Transverse colon (tissue), 4 donors: ENCODE results near the gene RPS24. TPM values are rescaled to one million over a fixed set of nuclear protein-coding genes. Genes with fewer than 3 reads are reported as not detected.

Source experiments
- DNase-seq: peaks from one replicate; pipeline ENCODE4 v3.0.0-alpha.2; 2019
- H3K27ac ChIP-seq, 4 donors: fragments of 200-600 bp; sonication (generic); 2 replicates each; pipeline ENCODE4 v1.5.1; 2016 to 2018; ENCODE audit warnings: inconsistent platforms in 4 of 4
- H3K27me3 ChIP-seq: fragments of 200-600 bp; sonication (generic); 2 replicates; pipeline ENCODE4 v1.5.1; 2017; ENCODE audit warnings: inconsistent platforms
- H3K36me3 ChIP-seq, 4 donors: fragments of 200-600 bp; sonication (generic); 2 replicates each; pipeline ENCODE4 v1.5.1; 2017 to 2019; ENCODE audit warnings: inconsistent platforms in 4 of 4
- H3K4me1 ChIP-seq, 4 donors: fragments of 200-600 bp; sonication (generic); 2 replicates each; pipeline ENCODE4 v1.5.1; 2017 to 2020; ENCODE audit warnings: inconsistent platforms in 4 of 4
- H3K4me3 ChIP-seq, 4 donors: fragments of 200-600 bp; sonication (generic); 1 replicate in 1 of 4; 2 replicates in 3 of 4; pipeline versions ENCODE4 v1.5.1 to v1.6.1; 2017 to 2019; ENCODE audit warnings: inconsistent platforms in 4 of 4
- H3K9me3 ChIP-seq, 2 donors: fragments of 200-600 bp; sonication (generic); 2 replicates each; pipeline ENCODE4 v1.5.1; 2017 to 2019; ENCODE audit warnings: inconsistent platforms in 2 of 2
- CTCF ChIP-seq, 5 experiments: fragments of 200-600 bp in 3 of 5; fragments of 450-650 bp in 2 of 5; sonication (generic) in 3 of 5; IDR thresholded peaks; 1 replicate in 2 of 5; 2 replicates in 3 of 5; pipeline ENCODE4 v1.5.1; 2016 to 2017; ENCODE audit warnings: antibody characterized with exemption in 5 of 5, inconsistent platforms in 3 of 5, mild to moderate bottlenecking in 2 of 5, moderate library complexity in 1 of 5
- EP300 ChIP-seq: sonication (generic); formaldehyde crosslinking; IDR thresholded peaks from one replicate; pipeline ENCODE4 v1.6.1; 2017; ENCODE audit warnings: antibody characterized with exemption, low read depth
- POLR2A ChIP-seq: fragments of 450-650 bp; IDR thresholded peaks from one replicate; pipeline ENCODE4 v1.6.1; 2016; ENCODE audit warnings: antibody characterized with exemption, mild to moderate bottlenecking, moderate library complexity
- POLR2AphosphoS5 ChIP-seq, 3 donors: sonication (generic); formaldehyde crosslinking; IDR thresholded peaks; one replicate each; pipeline ENCODE4 v1.6.1; 2016; ENCODE audit warnings: antibody characterized with exemption in 3 of 3
- WGBS, 2 donors: methylation state at CpG; one replicate each; pipeline ENCODE4 v1.1.5; 2018; ENCODE audit warnings: low coverage in 1 of 2; 5-methylcytosine and 5-hydroxymethylcytosine counted together
- in situ Hi-C, 4 donors: fragments of 200-750 bp; cut with MboI; loops; one replicate each; pipeline versions ENCODE4 v1.15.0 to v1.15.1; 2017; ENCODE audit warnings: low sequenced_read_pairs in 3 of 4, low pct_ligation_motif_present in 1 of 4, low pct_unique_long_range_greater_than_20kb in 1 of 4
- intact Hi-C: fragments of 100-400 bp; cut with DNase I; formaldehyde crosslinking; loops from one replicate; pipeline ENCODE4 v1.15.1; 2023; ENCODE audit warnings: low total_unique reads
- total RNA-seq, 4 donors: library from RNA; depleted of rRNA; stranded (reverse); fragments of >200 nt; gene quantifications; one replicate each; pipeline ENCODE4 v1.1.0, GENCODE V29; 2016

The RPS24 gene
- total RNA-seq, 4 donors from 2014 or later, result 562 to 2,370 (median 1,752) TPM

- DNase-seq, result no peak
- H3K27ac ChIP-seq, result no peak overlapping the region
- in situ Hi-C loops, result loop anchor here (5.0 to 25.0 kb wide), 4 partner anchors 260 to 1152 kb away; no protein-coding TSS in a partner anchor
Measured at GRCh38 chr10:78045237-78045636, 11.6 kb downstream of the RPS24 start.

DNA sequence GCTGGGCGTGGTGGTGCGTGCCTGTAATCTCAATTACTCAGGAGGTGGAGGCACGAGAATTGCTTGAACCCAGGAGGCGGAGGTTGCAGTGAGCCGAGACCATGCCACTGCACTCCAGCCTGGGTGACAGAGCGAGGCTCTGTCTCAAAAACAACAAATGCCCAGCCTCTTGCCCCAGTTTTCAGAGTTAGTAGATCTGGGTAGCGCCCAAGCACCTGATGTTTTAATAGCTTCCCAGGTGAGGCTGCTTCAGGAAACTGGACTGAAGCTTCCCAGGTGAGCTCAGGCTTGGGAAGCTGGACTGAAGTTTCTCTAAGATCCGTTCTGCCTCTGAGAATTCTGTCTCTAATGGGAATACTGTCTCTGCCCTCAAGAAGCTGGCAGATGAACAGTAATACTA is 12.2 kb downstream of the RPS24 start:
- TF ChIP-seq POLR2AphosphoS5 (IDR thresholded peaks at IDR 0.05) (no peak), EP300 (no peak), CTCF (IDR thresholded peaks at IDR 0.05) (no peak), POLR2A (no peak)
- Histone ChIP-seq H3K36me3 (peaks cover 0 to 2% (median under 1%) of the 10 kb centered on the region in 4 donors), H3K27ac (no peak overlapping the region), H3K4me1 (peaks cover 0 to 11% (median 2%) of the 10 kb centered on the region in 4 donors), H3K4me3 (no peak overlapping the region), H3K27me3 (no peaks in the 10 kb centered on the region), H3K9me3 (no peaks in the 10 kb centered on the region)
- intact Hi-C loops (loop anchor here (10.0 kb wide), 1 partner anchor 1019 kb away; the partner anchor contains the start of gene ZMIZ1), in situ Hi-C loops (loop anchor here (5.0 to 25.0 kb wide), 4 partner anchors 259 to 1151 kb away; no protein-coding TSS in a partner anchor)
- DNase-seq, result no peak
- WGBS, 2 donors, result 77 to 80% methylated on average over 1 to 8 of the region's 8 CpGs

More at GRCh38 chr10:78045237-78045636, 11.6 kb downstream of the RPS24 start:
- TF ChIP-seq POLR2AphosphoS5 (IDR thresholded peaks at IDR 0.05) (no peak), CTCF (IDR thresholded peaks at IDR 0.05) (no peak), POLR2A (no peak), EP300 (no peak)
- H3K4me1 ChIP-seq, result peaks cover 0 to 11% (median 2%) of the 10 kb centered on the region in 4 donors
- intact Hi-C loops, result loop anchor here (10.0 kb wide), 1 partner anchor 1020 kb away; the partner anchor contains the start of gene ZMIZ1
- WGBS, 2 donors, result 58 to 85% methylated on average over 2 to 10 of the region's 10 CpGs
- peaks cover 0 to 8% (median 3%) of the 10 kb centered on the region in 4 donors for H3K36me3 ChIP-seq
- no peaks in the 10 kb centered on the region for H3K27me3 ChIP-seq
- H3K9me3 ChIP-seq, result no peaks in the 10 kb centered on the region
- no peak overlapping the region for H3K4me3 ChIP-seq

DNA sequence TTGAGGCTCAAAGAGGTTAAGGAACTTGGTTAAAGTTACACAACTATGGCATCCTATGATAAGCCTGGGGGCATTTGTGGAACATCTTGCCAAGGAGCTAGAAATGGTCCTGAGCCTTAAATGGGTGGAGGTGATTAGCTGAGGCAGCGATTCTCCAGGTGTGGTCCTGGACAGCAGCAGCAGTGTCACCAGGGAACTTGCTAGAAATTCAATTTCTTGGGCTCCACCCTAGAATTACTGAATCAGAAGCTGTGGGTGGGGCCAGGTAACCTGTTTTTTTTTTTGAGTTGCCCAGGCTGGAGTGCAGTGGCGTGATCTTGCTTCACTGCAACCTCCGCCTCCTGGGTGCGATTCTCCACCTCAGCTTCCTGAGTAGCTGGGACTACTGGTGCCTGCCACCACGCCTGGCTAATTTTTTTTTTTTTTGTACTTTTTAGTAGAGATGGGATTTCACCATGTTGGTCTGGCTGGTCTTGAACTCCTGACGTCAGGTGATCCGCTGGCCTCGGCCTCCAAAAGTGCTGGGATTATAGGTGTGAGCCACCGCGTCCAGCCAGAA is 13.1 kb downstream of the RPS24 start:
- TF ChIP-seq CTCF (IDR thresholded peaks at IDR 0.05) (no peak), POLR2AphosphoS5 (IDR thresholded peaks at IDR 0.05) (no peak), POLR2A (no peak), EP300 (no peak)
- Histone ChIP-seq H3K27me3 (no peaks in the 10 kb centered on the region), H3K9me3 (no peaks in the 10 kb centered on the region), H3K4me3 (no peak overlapping the region), H3K4me1 (peaks cover 0 to 11% (median 2%) of the 10 kb centered on the region in 4 donors), H3K36me3 (no peaks in the 10 kb centered on the region), H3K27ac (no peak overlapping the region)
- WGBS, 2 donors, result 70% methylated on average over 10 of the region's 10 CpGs; no CpG with 5 or more reads in 1 of the 2 donors
- intact Hi-C loops, result loop anchor here (10.0 kb wide), 1 partner anchor 1018 kb away; the partner anchor contains the start of gene ZMIZ1
- in situ Hi-C loops, result loop anchor here (5.0 to 25.0 kb wide), 4 partner anchors 258 to 1151 kb away; no protein-coding TSS in a partner anchor
- no peak for DNase-seq

GRCh38 chr10:78047314-78047891 is 13.7 kb downstream of the RPS24 start:
- no peaks in the 10 kb centered on the region for H3K36me3 ChIP-seq
- H3K27me3 ChIP-seq, result no peaks in the 10 kb centered on the region
- intact Hi-C loops (loop anchor here (10.0 kb wide), 1 partner anchor 1017 kb away; the partner anchor contains the start of gene ZMIZ1), in situ Hi-C loops (loop anchor here (5.0 to 25.0 kb wide), 4 partner anchors 257 to 1150 kb away; no protein-coding TSS in a partner anchor)
- H3K9me3 ChIP-seq, result no peaks in the 10 kb centered on the region
- no peak overlapping the region for H3K27ac ChIP-seq
- 0 to 24% methylated on average over 3 to 13 of the region's 13 CpGs for WGBS, 2 donors
- no peak overlapping the region for H3K4me3 ChIP-seq
- TF ChIP-seq POLR2AphosphoS5 (IDR thresholded peaks at IDR 0.05), result no peak
- TF ChIP-seq EP300, result no peak
- peak; percentile 86 to 89 (median 88) for TF ChIP-seq CTCF (IDR thresholded peaks at IDR 0.05)
- peak; percentile 89 for DNase-seq
- peaks cover 0 to 11% (median 2%) of the 10 kb centered on the region in 4 donors for H3K4me1 ChIP-seq
